DMS79 treated with DMSO at 0.1 percent for 48 hours (cell line): ENCODE data around the gene SPATA16.
"Not testable (repeated sequence)": the region's sequence is repeated elsewhere in the genome, so short reads cannot be mapped to it uniquely, and the experiment has no call there.

Experiments used
- DNase-seq: peaks from one replicate; lab custom pipeline; 2025; lab: John Stamatoyannopoulos, UW

The SPATA16 gene

GRCh38 chr3:173140986-173141385 is at the start of gene SPATA16:
TSS of gene SPATA16 (minus strand) at chr3:173141235. CDS start at chr3:173117731, 23,504 bp downstream.
- no peak for DNase-seq

- not testable (repeated sequence) for DNase-seq
Observed at GRCh38 chr3:173183022-173183421, 42.0 kb upstream of the SPATA16 start.

GRCh38 chr3:173173652-173174051 is 32.6 kb upstream of the SPATA16 start:
- DNase-seq = no peak

GRCh38 chr3:173159139-173159538 is 18.1 kb upstream of the SPATA16 start:
- not testable (repeated sequence) for DNase-seq

- not testable (repeated sequence) for DNase-seq
Observed at GRCh38 chr3:173156533-173156932, 15.5 kb upstream of the SPATA16 start.

GRCh38 chr3:173153631-173154030 is 12.6 kb upstream of the SPATA16 start:
- no peak for DNase-seq

- no peak for DNase-seq
Observed at GRCh38 chr3:173139420-173139819, 1.6 kb downstream of the SPATA16 start.

- DNase-seq = no peak
Observed at GRCh38 chr3:173138026-173138425, 3.0 kb downstream of the SPATA16 start.

GRCh38 chr3:173135059-173135458 is 6.0 kb downstream of the SPATA16 start:
- no peak for DNase-seq

- no peak for DNase-seq
Observed at GRCh38 chr3:173128633-173129032, 12.4 kb downstream of the SPATA16 start.

- no peak for DNase-seq
Observed at GRCh38 chr3:173111321-173111720, 29.7 kb downstream of the SPATA16 start.

- no peak for DNase-seq
Observed at GRCh38 chr3:173109143-173109542, 31.9 kb downstream of the SPATA16 start.

GRCh38 chr3:173103469-173103868 is 37.6 kb downstream of the SPATA16 start:
- DNase-seq = no peak

GRCh38 chr3:173098959-173099358 is 42.1 kb downstream of the SPATA16 start:
- no peak for DNase-seq

GRCh38 chr3:173096994-173097785 is 43.8 kb downstream of the SPATA16 start:
- no peak for DNase-seq

GRCh38 chr3:173096140-173096539 is 44.9 kb downstream of the SPATA16 start:
- no peak for DNase-seq

- DNase-seq = no peak
Observed at GRCh38 chr3:173092038-173092437, 49.0 kb downstream of the SPATA16 start.

- no peak for DNase-seq
Observed at GRCh38 chr3:173090492-173090891, 50.5 kb downstream of the SPATA16 start.

GRCh38 chr3:173089283-173089682 is 51.8 kb downstream of the SPATA16 start:
- DNase-seq = no peak

- no peak for DNase-seq
Observed at GRCh38 chr3:173078525-173078924, 62.5 kb downstream of the SPATA16 start.

- DNase-seq = no peak
Observed at GRCh38 chr3:173066044-173067004, 74.7 kb downstream of the SPATA16 start.

GRCh38 chr3:173065543-173065981 is 75.5 kb downstream of the SPATA16 start:
- no peak for DNase-seq

- no peak for DNase-seq
Observed at GRCh38 chr3:173064631-173065030, 76.4 kb downstream of the SPATA16 start.
